ENCODE results near the gene VAV2. TPM values are rescaled to one million over a fixed set of nuclear protein-coding genes. Genes with fewer than 3 reads are reported as not detected.

Gene VAV2
- total and polyA plus RNA-seq, 2 of the 4 experiments (the other 2 are of a cell fraction), result 10.8 to 13.4 TPM

DNA sequence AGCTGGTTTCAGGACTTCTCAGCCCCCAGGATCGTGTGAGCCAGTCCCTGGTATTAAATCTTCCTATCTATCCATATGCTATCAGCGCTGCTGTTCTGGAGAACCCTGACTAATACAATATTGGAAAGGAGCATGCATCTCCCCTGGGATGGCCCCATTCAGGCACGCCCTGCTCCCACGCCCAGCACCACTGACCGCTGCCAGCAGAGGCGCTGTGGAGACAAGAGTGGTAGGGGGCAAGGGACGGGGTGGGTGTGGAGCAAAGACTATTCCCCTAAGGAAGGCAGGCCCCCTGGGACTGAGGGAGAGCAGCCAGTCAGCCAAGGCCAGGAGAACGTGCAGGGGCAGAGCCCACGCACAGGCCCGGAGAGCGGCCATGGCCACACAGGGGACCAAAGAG is 116.0 kb downstream of the VAV2 start:
- ChIA-PET POLR2A (ENCODE audit: unreplicated experiment) (no interaction called here), CTCF (no interaction called here)
- Histone ChIP-seq H3K27ac (ENCODE audit: insufficient read depth, low read length) (no peak overlapping the region), H3K9me1 (ENCODE audit: insufficient read depth, low read length) (peaks cover 13% of the 10 kb centered on the region), H4K5ac (ENCODE audit: low read depth, low read length) (no peak overlapping the region), H3K27me3 (ENCODE audit: control insufficient read depth, insufficient read depth, low read length) (no peaks in the 10 kb centered on the region), H2AK9ac (replicated peaks; ENCODE audit: low read depth, low read length, poor library complexity) (no peak overlapping the region), H3K4me2 (ENCODE audit: low read depth, low read length) (no peak overlapping the region), H2BK5ac (ENCODE audit: low read depth, low read length, poor library complexity, severe bottlenecking) (no peak overlapping the region), H3K4ac (ENCODE audit: low read depth, low read length) (no peak overlapping the region), H3K79me1 (ENCODE audit: low read depth in 1 of 2, low read length in 2 of 2) (peaks cover 33 to 85% of the 10 kb centered on the region in 2 experiments), H3K9me3 (ENCODE audit: control insufficient read depth, insufficient read depth, low read length) (no peaks in the 10 kb centered on the region), H3K56ac (ENCODE audit: extremely low read depth, insufficient read depth, low read length) (no peak overlapping the region), H4K91ac (ENCODE audit: insufficient read depth, low read depth, low read length) (no peak overlapping the region), H3K36me3 (ENCODE audit: control insufficient read depth, insufficient read depth, low read length) (no peaks in the 10 kb centered on the region), H4K8ac (ENCODE audit: low read depth in 2 of 2, low read length in 2 of 2) (no peak overlapping the region), H2BK20ac (ENCODE audit: low read depth, low read length) (no peak overlapping the region), H4K20me1 (ENCODE audit: insufficient read depth, low read length) (peaks cover 47% of the 10 kb centered on the region), H2AFZ (replicated peaks; ENCODE audit: low read length, poor library complexity) (no peak overlapping the region), H3K9ac (ENCODE audit: low read depth, low read length) (no peak overlapping the region), H3K14ac (replicated peaks; ENCODE audit: low read depth, low read length) (no peak overlapping the region), H2AK5ac (ENCODE audit: low read depth, low read length) (0 out of 2 replicates have a peak overlapping the region, but pooled peaks have one; percentile 33), H3K4me1 (ENCODE audit: control insufficient read depth, insufficient read depth, low read length) (peaks cover 18% of the 10 kb centered on the region), H2BK120ac (ENCODE audit: low read depth, low read length) (no peak overlapping the region), H3K4me3 (ENCODE audit: insufficient read depth, low read depth, low read length) (no peak overlapping the region), H3K18ac (ENCODE audit: low read depth, low read length) (no peak overlapping the region), H2BK15ac (ENCODE audit: low read depth, low read length) (no peak overlapping the region), H3K23ac (ENCODE audit: low read depth, low read length) (no peak overlapping the region)
- WGBS, 2 experiments (ENCODE audit: extremely low coverage in 2 of 2, insufficient read length in 1 of 2), result 81% methylated on average over 8 of the region's 11 CpGs; no CpG with 5 or more reads in 1 of the 2 experiments
- no peak for TF ChIP-seq CHD1 (IDR thresholded peaks at IDR 0.05; ENCODE audit: low read depth, low read length)
- TF ChIP-seq, protein P1, sequence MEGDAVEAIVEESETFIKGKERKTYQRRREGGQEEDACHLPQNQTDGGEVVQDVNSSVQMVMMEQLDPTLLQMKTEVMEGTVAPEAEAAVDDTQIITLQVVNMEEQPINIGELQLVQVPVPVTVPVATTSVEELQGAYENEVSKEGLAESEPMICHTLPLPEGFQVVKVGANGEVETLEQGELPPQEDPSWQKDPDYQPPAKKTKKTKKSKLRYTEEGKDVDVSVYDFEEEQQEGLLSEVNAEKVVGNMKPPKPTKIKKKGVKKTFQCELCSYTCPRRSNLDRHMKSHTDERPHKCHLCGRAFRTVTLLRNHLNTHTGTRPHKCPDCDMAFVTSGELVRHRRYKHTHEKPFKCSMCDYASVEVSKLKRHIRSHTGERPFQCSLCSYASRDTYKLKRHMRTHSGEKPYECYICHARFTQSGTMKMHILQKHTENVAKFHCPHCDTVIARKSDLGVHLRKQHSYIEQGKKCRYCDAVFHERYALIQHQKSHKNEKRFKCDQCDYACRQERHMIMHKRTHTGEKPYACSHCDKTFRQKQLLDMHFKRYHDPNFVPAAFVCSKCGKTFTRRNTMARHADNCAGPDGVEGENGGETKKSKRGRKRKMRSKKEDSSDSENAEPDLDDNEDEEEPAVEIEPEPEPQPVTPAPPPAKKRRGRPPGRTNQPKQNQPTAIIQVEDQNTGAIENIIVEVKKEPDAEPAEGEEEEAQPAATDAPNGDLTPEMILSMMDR (conservative IDR thresholded peaks at IDR 0.05; ENCODE audit: low read depth, low read length), result 0 out of 2 replicates have a peak, but pooled peaks have one; percentile 14
- ATAC-seq (ENCODE audit: low read depth) (no peak), DNase-seq (no peak)
- intact Hi-C loops (cut with micrococcal nuclease), result no loop called here
- in situ Hi-C loops (cut with MboI; ENCODE audit: low sequenced_read_pairs), result no loop called here
- dilution Hi-C loops (cut with HindIII; ENCODE audit: low sequenced_read_pairs, unreplicated experiment), result no loop called here
- no TSS peak for BruUV-seq (replicated peaks)
